HL-60 (cell line): ENCODE data around the gene CYTH1.

ENCODE experiments used
- DNase-seq, 2 experiments: peaks; one replicate each; pipeline ENCODE4 v3.0.0-alpha.2; 2010 to 2020; ENCODE audit warnings: low read depth in 1 of 2, low spot score in 1 of 2
- H3K27ac ChIP-seq: fragments of 250-450 bp; sonication (Bioruptor Pico); replicated peaks from 2 replicates; pipeline ENCODE4 v1.5.1; 2020; ENCODE audit warnings: mild to moderate bottlenecking, moderate library complexity
- H3K27me3 ChIP-seq: fragments of 250-450 bp; sonication (Bioruptor Pico); 2 replicates; pipeline ENCODE4 v1.5.1; 2021; ENCODE audit warnings: mild to moderate bottlenecking, moderate library complexity; ENCODE audit not compliant: insufficient read depth, poor library complexity, severe bottlenecking
- H3K4me3 ChIP-seq: replicated peaks from 2 replicates; pipeline ENCODE4 v1.5.1; 2011; ENCODE audit warnings: mild to moderate bottlenecking, control low read depth, low read length; ENCODE audit not compliant: insufficient read depth
- GABPA ChIP-seq: IDR thresholded peaks from 2 replicates; pipeline ENCODE4 v1.6.1; 2012; ENCODE audit warnings: low read depth
- POLR2AphosphoS5 ChIP-seq: IDR thresholded peaks from 2 replicates; pipeline ENCODE4 v1.6.1; 2012; ENCODE audit warnings: low read depth
- REST ChIP-seq: IDR thresholded peaks from 2 replicates; pipeline ENCODE4 v1.6.1; 2012; ENCODE audit warnings: low read depth; ENCODE audit not compliant: insufficient replicate concordance
- SPI1 ChIP-seq: IDR thresholded peaks from 2 replicates; pipeline ENCODE4 v1.6.1; 2012; ENCODE audit warnings: low read depth, mild to moderate bottlenecking, borderline replicate concordance
- TF ChIP-seq, protein P1 (sequence below): IDR thresholded peaks from one replicate; pipeline ENCODE4 v1.5.1; 2011; ENCODE audit warnings: low read length, control low read depth, inconsistent platforms; ENCODE audit not compliant: insufficient read depth

The CYTH1 gene

GRCh38 chr17:78674595-78675315 is 107.3 kb downstream of the CYTH1 start:
- Histone ChIP-seq H3K27me3 (no peaks in the 10 kb centered on the region), H3K27ac (no peak overlapping the region), H3K4me3 (no peak overlapping the region)
- no peak for DNase-seq
- TF ChIP-seq POLR2AphosphoS5 (no peak), REST (no peak), SPI1 (no peak), GABPA (no peak)
- TF ChIP-seq, protein P1, sequence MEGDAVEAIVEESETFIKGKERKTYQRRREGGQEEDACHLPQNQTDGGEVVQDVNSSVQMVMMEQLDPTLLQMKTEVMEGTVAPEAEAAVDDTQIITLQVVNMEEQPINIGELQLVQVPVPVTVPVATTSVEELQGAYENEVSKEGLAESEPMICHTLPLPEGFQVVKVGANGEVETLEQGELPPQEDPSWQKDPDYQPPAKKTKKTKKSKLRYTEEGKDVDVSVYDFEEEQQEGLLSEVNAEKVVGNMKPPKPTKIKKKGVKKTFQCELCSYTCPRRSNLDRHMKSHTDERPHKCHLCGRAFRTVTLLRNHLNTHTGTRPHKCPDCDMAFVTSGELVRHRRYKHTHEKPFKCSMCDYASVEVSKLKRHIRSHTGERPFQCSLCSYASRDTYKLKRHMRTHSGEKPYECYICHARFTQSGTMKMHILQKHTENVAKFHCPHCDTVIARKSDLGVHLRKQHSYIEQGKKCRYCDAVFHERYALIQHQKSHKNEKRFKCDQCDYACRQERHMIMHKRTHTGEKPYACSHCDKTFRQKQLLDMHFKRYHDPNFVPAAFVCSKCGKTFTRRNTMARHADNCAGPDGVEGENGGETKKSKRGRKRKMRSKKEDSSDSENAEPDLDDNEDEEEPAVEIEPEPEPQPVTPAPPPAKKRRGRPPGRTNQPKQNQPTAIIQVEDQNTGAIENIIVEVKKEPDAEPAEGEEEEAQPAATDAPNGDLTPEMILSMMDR, result no peak

DNA sequence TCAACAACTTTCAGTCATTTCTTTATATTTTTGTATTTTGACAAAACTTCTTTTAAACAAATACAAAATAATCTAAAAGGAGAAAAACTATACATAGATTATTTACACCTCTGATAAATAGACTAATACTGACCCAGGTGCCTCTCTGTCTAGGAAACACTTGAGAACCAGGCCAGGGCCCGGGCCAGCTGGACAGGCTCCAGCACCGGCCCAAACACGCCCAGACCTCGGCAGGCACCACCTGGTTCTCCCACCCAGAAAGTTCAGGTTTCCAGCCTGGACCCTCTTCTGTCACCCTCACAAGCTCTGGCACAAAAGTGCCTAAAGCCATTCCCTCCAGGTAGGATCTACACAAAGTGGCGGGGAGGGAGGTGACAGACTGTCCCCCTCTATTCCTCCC is 107.9 kb downstream of the CYTH1 start:
- TF ChIP-seq SPI1 (no peak), REST (no peak), GABPA (no peak), POLR2AphosphoS5 (no peak)
- TF ChIP-seq, protein P1, result no peak
- no peak for DNase-seq
- Histone ChIP-seq H3K27me3 (no peaks in the 10 kb centered on the region), H3K27ac (no peak overlapping the region), H3K4me3 (no peak overlapping the region)

DNA sequence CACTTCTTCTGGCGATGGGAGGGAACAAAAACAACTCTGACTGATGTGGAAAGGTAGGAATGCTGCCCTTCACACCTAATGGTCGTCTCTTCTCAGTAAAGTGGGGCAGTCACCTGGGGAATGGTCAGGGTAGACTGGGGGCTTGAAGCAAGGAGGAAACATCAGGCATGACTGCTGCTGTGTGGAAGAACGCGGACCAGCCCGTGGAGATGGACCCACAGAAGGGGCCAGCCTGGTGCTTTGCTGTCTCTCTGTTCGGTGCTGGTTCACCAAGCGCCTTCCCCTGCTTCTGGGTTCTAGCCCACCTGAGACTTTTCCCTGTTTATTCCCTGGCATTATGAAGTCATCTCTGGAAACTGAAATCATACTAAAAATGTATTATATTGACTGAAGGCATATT is 108.7 kb downstream of the CYTH1 start:
- no peak for DNase-seq
- Histone ChIP-seq H3K27ac (no peak overlapping the region), H3K4me3 (no peak overlapping the region), H3K27me3 (no peaks in the 10 kb centered on the region)
- no peak for TF ChIP-seq POLR2AphosphoS5
- TF ChIP-seq REST, result no peak
- TF ChIP-seq, protein P1, result no peak
- TF ChIP-seq GABPA, result no peak
- no peak for TF ChIP-seq SPI1
